HG03175 (cell line): ENCODE measurements around the gene PDE4DIP.
"Not testable (repeated sequence)": the region's sequence is repeated elsewhere in the genome, so short reads cannot be mapped to it uniquely, and the experiment has no call there.

Experiments used
- ATAC-seq: cut with Tn5 transposase; IDR thresholded peaks from one replicate; pipeline ENCODE4 v1.9.1; 2021; ENCODE audit warnings: mild to moderate bottlenecking, moderate library complexity; ENCODE audit not compliant: unreplicated experiment

PDE4DIP gene

DNA sequence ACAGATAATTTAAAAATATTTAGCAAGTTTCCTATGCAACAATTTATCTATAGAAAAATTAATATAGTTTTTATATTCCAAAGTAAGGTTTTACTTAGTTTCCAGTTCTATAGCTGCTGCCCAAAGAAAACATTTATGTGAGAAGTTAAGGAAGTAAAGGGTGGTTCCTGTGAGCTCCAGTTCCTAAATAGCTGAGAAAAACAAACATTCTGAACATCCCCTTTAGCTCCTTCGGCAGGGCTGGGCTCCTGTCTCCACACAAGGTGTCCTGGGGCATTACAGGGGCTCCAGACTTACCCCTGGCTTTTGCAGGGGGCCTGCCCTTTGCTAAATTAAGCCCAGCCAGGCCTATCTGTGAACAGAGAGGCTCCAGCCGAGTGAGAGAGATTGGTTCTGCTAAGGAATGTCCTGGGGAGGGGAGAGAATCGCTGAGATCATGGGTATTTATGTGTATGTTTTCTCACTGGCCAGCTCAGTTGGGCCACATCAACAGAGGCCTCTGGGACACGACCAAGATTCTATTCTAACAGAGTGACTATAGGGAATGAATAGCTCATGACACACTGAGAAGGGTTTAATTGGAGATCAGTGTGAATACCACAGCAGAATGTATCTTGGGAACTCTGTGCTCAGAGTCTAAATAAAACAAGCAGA, 72.6 kb downstream of the PDE4DIP start:
- ATAC-seq = not testable (repeated sequence)

GRCh38 chr1:148918836-148919447, 74.7 kb downstream of the PDE4DIP start:
- ATAC-seq = not testable (repeated sequence)

DNA sequence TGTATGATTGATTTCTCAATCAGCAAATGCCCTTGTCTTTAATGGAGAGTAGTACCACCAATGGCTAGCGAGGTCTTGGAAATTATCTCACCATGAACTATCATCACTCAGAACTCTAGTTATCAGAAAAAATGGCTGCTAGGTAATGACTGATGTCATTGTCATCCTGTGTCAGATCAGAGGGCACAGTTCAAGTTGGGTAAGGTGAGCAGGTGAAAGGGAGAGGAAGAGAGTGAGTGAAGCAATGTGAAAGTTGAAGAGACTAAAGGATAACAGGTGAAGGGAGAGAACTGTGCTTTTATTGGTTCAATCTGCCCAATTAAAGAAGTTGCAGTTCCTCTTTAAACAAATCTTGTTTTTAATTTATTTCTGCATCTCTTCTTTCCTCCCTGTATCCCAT, 76.8 kb downstream of the PDE4DIP start:
- ATAC-seq = not testable (repeated sequence)

DNA sequence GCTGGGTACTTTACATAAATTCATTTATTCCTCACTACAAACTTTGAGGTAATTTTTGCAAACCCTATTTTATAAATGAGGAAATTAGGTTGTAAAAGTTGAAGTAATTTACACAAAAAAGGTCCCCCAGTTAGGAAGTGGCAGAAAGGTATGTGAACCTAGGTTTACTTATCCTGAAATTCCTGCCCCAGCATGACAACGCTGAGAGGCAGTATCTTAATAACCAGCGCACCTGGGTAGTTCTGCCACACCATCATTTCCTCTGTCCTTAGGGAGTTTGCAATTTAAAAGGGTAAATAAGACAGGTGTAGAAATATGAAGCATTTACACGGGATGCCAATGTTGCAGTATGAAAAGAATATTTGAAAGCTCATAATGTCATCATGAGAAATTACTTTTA, 79.6 kb downstream of the PDE4DIP start:
- not testable (repeated sequence) for ATAC-seq

- ATAC-seq = not testable (repeated sequence)
Observed at GRCh38 chr1:148927645-148928044, 83.4 kb downstream of the PDE4DIP start.

DNA sequence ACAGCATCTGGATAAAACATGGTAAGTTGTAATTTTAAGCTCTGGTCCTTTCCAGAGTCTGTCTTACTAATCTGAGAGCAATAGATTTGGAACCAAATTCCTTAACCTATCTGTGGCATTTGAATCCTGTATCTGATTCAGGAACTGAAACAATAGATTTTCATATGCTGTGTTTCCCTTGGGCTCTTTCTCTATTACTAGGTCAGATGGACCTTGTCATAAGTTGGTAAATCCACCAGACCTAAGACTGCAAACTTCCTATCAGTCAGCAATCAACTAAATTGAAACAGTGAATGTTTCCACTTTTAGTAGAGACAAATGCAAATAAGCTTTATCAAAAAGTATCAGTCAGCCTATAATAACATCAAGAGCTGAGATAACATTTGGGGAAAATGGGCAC, 85.0 kb downstream of the PDE4DIP start:
- ATAC-seq = not testable (repeated sequence)

- ATAC-seq = not testable (repeated sequence)
Observed at GRCh38 chr1:148935381-148936002, 91.3 kb downstream of the PDE4DIP start.

- ATAC-seq = not testable (repeated sequence)
Observed at GRCh38 chr1:148942906-148943305, 98.7 kb downstream of the PDE4DIP start.

GRCh38 chr1:148945130-148945529, 100.9 kb downstream of the PDE4DIP start:
- ATAC-seq = not testable (repeated sequence)

GRCh38 chr1:148948768-148949167, 104.5 kb downstream of the PDE4DIP start:
- not testable (repeated sequence) for ATAC-seq

DNA sequence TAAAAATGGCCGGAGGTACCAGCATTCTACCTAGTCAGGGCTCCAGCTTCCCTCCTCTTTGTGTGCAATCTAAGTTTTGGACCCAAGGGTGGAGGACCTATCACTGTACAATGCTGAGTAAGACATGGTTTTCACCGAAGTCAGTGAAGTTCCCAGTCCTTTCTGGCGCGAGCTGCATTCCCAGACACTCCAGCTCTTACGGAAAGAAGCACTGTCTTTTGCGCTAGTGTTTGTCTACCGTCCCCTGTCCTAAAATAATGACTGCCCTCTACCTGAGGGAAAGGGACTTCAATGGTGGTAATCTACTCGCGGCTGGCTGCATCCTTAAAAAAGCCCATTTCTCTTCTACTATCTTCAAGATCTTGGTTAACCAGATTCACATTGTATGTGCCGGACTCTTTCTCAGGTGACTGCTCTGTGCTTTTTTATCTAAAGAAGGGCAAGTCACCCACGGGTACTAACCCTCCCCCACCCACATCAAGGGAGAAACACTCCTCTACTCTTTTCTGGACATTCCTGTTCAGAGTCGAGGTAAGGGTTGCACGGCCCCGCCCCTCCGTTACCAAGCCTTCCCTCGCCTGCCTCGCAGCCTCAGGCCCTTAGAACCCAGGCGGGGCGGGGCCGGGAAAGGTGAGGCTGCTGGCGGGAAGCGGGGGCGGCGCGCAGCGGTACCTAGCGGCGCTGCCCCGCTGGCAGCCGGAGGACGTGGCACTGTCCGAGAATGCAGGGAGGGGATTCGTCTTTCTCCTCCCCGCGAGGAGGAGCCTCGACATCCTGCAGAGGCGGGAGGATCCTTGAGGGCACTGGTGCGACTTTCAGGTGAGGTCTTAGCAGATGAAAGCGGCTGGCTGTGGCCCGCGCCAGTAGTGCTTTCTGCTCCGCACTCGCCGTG, 107.4 kb downstream of the PDE4DIP start:
- peak; percentile 75 for ATAC-seq

- ATAC-seq = peak; percentile 73
Observed at GRCh38 chr1:148952253-148952937, 108.2 kb downstream of the PDE4DIP start.

DNA sequence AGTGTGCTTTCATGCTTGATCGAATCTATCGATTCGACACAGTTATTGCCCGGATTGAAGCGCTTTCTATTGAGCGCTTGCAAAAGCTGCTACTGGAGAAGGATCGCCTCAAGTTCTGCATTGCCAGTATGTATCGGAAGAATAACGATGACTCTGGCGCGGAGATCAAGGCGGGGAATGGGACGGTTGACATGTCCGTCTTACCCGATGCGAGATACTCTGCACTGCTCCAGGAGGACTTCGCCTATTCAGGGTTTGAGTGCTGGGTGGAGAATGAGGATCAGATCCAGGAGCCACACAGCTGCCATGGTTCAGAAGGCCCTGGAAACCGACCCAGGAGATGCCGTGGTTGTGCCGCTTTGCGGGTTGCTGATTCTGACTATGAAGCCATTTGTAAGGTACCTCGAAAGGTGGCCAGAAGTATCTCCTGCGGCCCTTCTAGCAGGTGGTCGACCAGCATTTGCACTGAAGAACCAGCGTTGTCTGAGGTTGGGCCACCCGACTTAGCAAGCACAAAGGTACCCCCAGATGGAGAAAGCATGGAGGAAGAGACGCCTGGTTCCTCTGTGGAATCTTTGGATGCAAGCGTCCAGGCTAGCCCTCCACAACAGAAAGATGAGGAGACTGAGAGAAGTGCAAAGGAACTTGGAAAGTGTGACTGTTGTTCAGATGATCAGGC, 108.8 kb downstream of the PDE4DIP start:
- peak; percentile 6 for ATAC-seq

- not testable (repeated sequence) for ATAC-seq
Observed at GRCh38 chr1:148953730-148954129, 109.5 kb downstream of the PDE4DIP start.

- ATAC-seq = not testable (repeated sequence)
Observed at GRCh38 chr1:148958343-148958742, 114.1 kb downstream of the PDE4DIP start.

DNA sequence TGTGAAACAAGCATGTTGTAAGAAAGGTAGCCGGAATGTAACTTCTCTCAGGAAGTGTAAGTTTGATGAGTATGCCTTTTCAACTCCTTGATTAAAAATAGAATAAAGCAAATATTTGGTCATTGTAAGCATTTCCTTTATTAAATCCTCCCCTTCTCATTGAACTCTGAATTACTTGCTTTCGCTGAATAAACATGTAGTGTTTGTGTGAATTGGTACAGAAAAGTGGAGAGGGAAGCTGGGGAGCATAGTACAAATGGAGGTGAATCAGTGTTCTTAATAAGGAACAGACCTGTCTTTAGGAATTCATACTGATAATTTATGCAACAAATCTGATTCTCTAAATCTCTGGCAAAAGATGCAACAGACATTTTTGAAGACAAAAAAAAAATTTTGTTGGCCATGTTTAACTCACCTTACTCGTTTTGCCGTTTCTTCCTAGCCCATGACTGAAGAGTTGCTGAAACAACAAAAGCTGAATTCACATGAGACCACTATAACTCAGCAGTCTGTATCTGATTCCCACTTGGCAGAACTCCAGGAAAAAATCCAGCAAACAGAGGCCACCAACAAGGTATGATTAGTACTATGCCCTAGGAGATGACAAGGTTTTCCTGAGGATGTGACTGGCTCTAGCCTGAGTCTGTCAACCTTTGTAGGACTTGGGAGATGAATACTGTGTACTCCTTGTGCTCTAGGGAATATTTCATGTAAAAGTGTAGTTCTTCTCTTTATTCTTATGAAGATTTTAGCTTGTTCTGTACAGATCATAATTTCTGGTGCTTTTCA, 116.2 kb downstream of the PDE4DIP start:
- not testable (repeated sequence) for ATAC-seq

GRCh38 chr1:148962127-148962857, 118.1 kb downstream of the PDE4DIP start:
- ATAC-seq = not testable (repeated sequence)

- ATAC-seq = not testable (repeated sequence)
Observed at GRCh38 chr1:148966084-148966483, 121.9 kb downstream of the PDE4DIP start.
